ENCODE results near the gene ST8SIA4. TPM values are rescaled to one million over a fixed set of nuclear protein-coding genes. Genes with fewer than 3 reads are reported as not detected.

The ST8SIA4 gene
- total RNA-seq, 2 experiments from 2014 or later = 35.5 to 36.1 TPM

DNA sequence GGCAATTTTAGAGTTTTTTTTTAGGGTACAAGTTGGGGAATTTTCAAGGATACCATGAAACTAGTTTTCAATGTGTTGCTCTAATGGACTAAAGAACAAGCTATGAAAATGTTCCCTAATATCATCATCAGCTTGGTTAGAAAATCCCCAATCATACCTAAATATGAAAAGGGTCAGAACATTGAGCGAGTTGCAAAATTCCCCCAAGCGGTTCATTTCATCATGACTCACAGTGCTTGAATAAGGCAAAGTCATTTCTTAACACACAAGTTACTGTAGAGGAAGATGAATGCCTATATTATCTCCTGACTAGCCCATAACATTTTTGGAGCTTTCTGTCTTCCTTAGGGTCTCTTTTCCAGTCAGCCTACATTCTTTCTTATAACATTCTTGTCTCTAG is 62.7 kb downstream of the ST8SIA4 start:
- peaks cover 60% of the 10 kb centered on the region for H3K36me3 Mint-ChIP-seq (ENCODE audit: low read depth)
- peaks cover 65% of the 10 kb centered on the region for H3K4me1 Mint-ChIP-seq
- peaks cover 6% of the 10 kb centered on the region for H3K9me3 Mint-ChIP-seq
- POLR2A ChIA-PET = no interaction called here
- CTCF ChIA-PET = interaction anchor here (0.6 to 1.8 kb wide), 3 partner anchors 12 to 1032 kb away, joined by 3 to 5 read pairs (median 3); no protein-coding TSS in a partner anchor
- DNase-seq = no peak
- peak overlapping the region; percentile 60 for H3K4me3 Mint-ChIP-seq
- H3K27ac Mint-ChIP-seq = peak overlapping the region; percentile 89
- no peaks in the 10 kb centered on the region for H3K27me3 Mint-ChIP-seq

GRCh38 chr5:100838048-100838473 is 65.0 kb downstream of the ST8SIA4 start:
- Mint-ChIP-seq H3K9me3 (peaks cover 3% of the 10 kb centered on the region), H3K36me3 (ENCODE audit: low read depth) (peaks cover 48% of the 10 kb centered on the region), H3K4me3 (no peak overlapping the region), H3K27ac (no peak overlapping the region), H3K27me3 (no peaks in the 10 kb centered on the region), H3K4me1 (peaks cover 48% of the 10 kb centered on the region)
- POLR2A ChIA-PET = no interaction called here
- CTCF ChIA-PET = interaction anchor here (1.2 kb wide), 1 partner anchor 62 kb away, joined by 4 read pairs; no protein-coding TSS in a partner anchor
- no peak for DNase-seq

- peaks cover 50% of the 10 kb centered on the region for H3K36me3 Mint-ChIP-seq (ENCODE audit: low read depth)
- no peak overlapping the region for H3K4me3 Mint-ChIP-seq
- H3K4me1 Mint-ChIP-seq = peaks cover 24% of the 10 kb centered on the region
- no peaks in the 10 kb centered on the region for H3K27me3 Mint-ChIP-seq
- H3K9me3 Mint-ChIP-seq = peaks cover 5% of the 10 kb centered on the region
- CTCF ChIA-PET = interaction anchor here (0.5 kb wide), 1 partner anchor 307 kb away, joined by 3 read pairs; no protein-coding TSS in a partner anchor
- H3K27ac Mint-ChIP-seq = no peak overlapping the region
- POLR2A ChIA-PET = interaction anchor here (0.7 kb wide), 1 partner anchor 66 kb away, joined by 3 read pairs; no protein-coding TSS in a partner anchor
- no peak for DNase-seq
These were observed 68.6 kb downstream of the ST8SIA4 start for GRCh38 chr5:100834519-100834918.

- Mint-ChIP-seq H3K4me3 (no peak overlapping the region), H3K27ac (no peak overlapping the region), H3K36me3 (ENCODE audit: low read depth) (peaks cover 45% of the 10 kb centered on the region), H3K9me3 (peaks cover 5% of the 10 kb centered on the region), H3K27me3 (no peaks in the 10 kb centered on the region), H3K4me1 (peaks cover 23% of the 10 kb centered on the region)
- CTCF ChIA-PET = no interaction called here
- no peak for DNase-seq
- POLR2A ChIA-PET = no interaction called here
These were observed 70.5 kb downstream of the ST8SIA4 start for GRCh38 chr5:100832252-100833230.

- Mint-ChIP-seq H3K4me1 (peaks cover 21% of the 10 kb centered on the region), H3K27ac (no peak overlapping the region), H3K36me3 (ENCODE audit: low read depth) (peaks cover 25% of the 10 kb centered on the region), H3K27me3 (no peaks in the 10 kb centered on the region), H3K9me3 (peaks cover 1% of the 10 kb centered on the region), H3K4me3 (no peak overlapping the region)
- DNase-seq = no peak
- ChIA-PET POLR2A (no interaction called here), CTCF (interaction anchor here (0.7 to 1.9 kb wide), 3 partner anchors 11 to 69 kb away, joined by 3 to 5 read pairs (median 5); no protein-coding TSS in a partner anchor)
These were observed 74.2 kb downstream of the ST8SIA4 start for GRCh38 chr5:100828898-100829356.

DNA sequence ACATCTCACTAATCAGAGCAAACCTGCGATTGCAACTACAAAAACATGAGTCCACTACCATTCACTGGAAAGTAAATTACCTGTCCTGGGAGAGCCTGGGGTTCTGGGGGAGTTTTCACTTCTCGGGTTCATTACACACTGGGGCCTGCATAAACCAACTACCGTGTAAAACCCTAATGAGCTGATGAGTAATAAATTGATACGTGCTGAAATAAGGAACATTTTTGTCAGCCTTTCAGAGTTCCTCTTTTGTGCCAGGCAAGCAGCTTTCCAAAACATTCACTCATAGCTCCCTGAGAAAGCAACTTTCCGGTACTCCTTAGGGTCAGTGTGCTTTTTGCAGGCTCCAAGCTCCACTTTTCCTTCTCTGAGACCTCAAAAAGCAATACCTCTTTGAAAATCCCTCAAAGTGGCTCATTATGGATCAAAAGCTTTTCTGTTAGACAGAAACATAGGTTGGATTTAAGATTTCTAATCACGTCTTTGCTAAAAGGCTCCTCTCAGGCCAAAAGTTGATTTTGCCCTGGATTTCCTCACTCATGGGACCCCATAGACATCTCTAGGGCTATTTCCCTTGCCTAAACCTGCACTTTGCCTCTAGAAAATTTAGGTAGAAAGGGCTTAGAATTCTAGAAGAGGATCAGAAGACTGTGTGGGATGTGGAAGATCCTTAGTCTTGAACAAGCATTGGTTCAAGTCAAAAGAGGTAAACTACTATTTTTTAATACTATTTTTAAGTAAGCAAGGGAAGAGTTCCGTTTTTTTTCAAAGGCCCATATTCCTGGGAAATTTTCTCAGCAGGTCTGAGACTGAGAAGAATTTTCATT is 74.8 kb downstream of the ST8SIA4 start:
- H3K9me3 Mint-ChIP-seq = peaks cover 1% of the 10 kb centered on the region
- CTCF ChIA-PET = interaction anchor here (0.8 to 1.9 kb wide), 5 partner anchors 9 to 74 kb away, joined by 3 to 5 read pairs (median 3); no protein-coding TSS in a partner anchor
- POLR2A ChIA-PET = no interaction called here
- DNase-seq = no peak
- peaks cover 21% of the 10 kb centered on the region for H3K4me1 Mint-ChIP-seq
- H3K4me3 Mint-ChIP-seq = no peak overlapping the region
- no peaks in the 10 kb centered on the region for H3K27me3 Mint-ChIP-seq
- peak overlapping the region; percentile 51 for H3K27ac Mint-ChIP-seq
- H3K36me3 Mint-ChIP-seq (ENCODE audit: low read depth) = peaks cover 30% of the 10 kb centered on the region

- H3K4me1 Mint-ChIP-seq = peaks cover 20% of the 10 kb centered on the region
- H3K9me3 Mint-ChIP-seq = peaks cover 3% of the 10 kb centered on the region
- ChIA-PET CTCF (interaction anchor here (0.8 to 1.9 kb wide), 5 partner anchors 8 to 75 kb away, joined by 3 to 5 read pairs (median 3); no protein-coding TSS in a partner anchor), POLR2A (no interaction called here)
- peaks cover 33% of the 10 kb centered on the region for H3K36me3 Mint-ChIP-seq (ENCODE audit: low read depth)
- H3K27ac Mint-ChIP-seq = peak overlapping the region; percentile 55
- no peak overlapping the region for H3K4me3 Mint-ChIP-seq
- no peaks in the 10 kb centered on the region for H3K27me3 Mint-ChIP-seq
- no peak for DNase-seq
These were observed 75.6 kb downstream of the ST8SIA4 start for GRCh38 chr5:100827481-100827889.

DNA sequence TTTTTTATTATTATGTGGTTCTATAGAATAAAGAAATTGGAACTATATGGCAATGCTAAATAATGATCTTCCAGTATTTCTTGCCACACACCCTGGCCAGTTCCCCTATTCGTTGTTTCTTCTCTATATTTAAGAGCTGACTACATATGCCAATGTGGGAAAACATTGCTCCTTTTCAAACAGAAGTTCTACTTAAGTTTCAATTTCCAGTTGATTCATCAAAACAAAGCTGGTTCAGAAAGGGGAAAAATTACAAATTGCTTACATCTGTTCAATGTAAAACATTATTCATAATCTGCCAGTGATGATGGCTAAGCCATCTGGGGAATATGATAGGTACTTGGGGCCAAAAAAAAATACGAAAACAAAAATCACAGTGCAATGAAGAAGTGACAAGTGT is 76.9 kb downstream of the ST8SIA4 start:
- H3K9me3 Mint-ChIP-seq = peaks cover 2% of the 10 kb centered on the region
- CTCF ChIA-PET = no interaction called here
- H3K4me3 Mint-ChIP-seq = no peak overlapping the region
- POLR2A ChIA-PET = no interaction called here
- H3K4me1 Mint-ChIP-seq = peaks cover 20% of the 10 kb centered on the region
- H3K27ac Mint-ChIP-seq = no peak overlapping the region
- H3K36me3 Mint-ChIP-seq (ENCODE audit: low read depth) = peaks cover 35% of the 10 kb centered on the region
- H3K27me3 Mint-ChIP-seq = no peaks in the 10 kb centered on the region
- DNase-seq = no peak

- ChIA-PET POLR2A (no interaction called here), CTCF (interaction anchor here (0.6 kb wide), 1 partner anchor 21 kb away, joined by 5 read pairs; no protein-coding TSS in a partner anchor)
- H3K27me3 Mint-ChIP-seq = no peaks in the 10 kb centered on the region
- no peak for DNase-seq
- peaks cover 24% of the 10 kb centered on the region for H3K4me1 Mint-ChIP-seq
- no peak overlapping the region for H3K4me3 Mint-ChIP-seq
- H3K9me3 Mint-ChIP-seq = peaks cover 2% of the 10 kb centered on the region
- H3K36me3 Mint-ChIP-seq (ENCODE audit: low read depth) = peaks cover 39% of the 10 kb centered on the region
- no peak overlapping the region for H3K27ac Mint-ChIP-seq
These were observed 78.4 kb downstream of the ST8SIA4 start for GRCh38 chr5:100824635-100825034.

DNA sequence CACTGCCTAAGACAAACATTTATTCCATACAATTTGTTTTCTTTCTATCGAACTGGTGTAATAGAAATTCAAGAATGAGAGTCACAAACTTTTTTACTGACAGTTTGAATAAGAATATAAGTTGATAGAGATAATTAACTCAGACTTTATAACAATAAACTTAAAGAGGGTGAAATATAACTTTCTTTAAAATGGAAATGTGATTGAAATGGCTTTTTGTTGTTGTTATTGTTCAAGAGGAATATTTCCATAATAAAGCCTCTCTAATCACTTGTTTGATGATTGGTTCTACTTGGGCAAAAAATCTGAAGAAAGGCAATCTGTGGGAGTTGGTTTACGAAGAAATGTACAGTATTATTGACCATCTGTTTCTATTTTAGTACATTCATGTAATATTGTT is 79.3 kb downstream of the ST8SIA4 start:
- ChIA-PET POLR2A (no interaction called here), CTCF (no interaction called here)
- no peaks in the 10 kb centered on the region for H3K27me3 Mint-ChIP-seq
- peaks cover 36% of the 10 kb centered on the region for H3K36me3 Mint-ChIP-seq (ENCODE audit: low read depth)
- DNase-seq = no peak
- H3K4me3 Mint-ChIP-seq = no peak overlapping the region
- H3K27ac Mint-ChIP-seq = no peak overlapping the region
- H3K4me1 Mint-ChIP-seq = peaks cover 24% of the 10 kb centered on the region
- H3K9me3 Mint-ChIP-seq = peaks cover 2% of the 10 kb centered on the region

GRCh38 chr5:100821751-100822150 is 81.3 kb downstream of the ST8SIA4 start:
- CTCF ChIA-PET = no interaction called here
- Mint-ChIP-seq H3K9me3 (peaks cover 2% of the 10 kb centered on the region), H3K27ac (no peak overlapping the region)

GRCh38 chr5:100818340-100818739 is 84.7 kb downstream of the ST8SIA4 start:
- CTCF ChIA-PET = interaction anchor here (1.0 to 1.5 kb wide), 2 partner anchors 10 to 16 kb away, joined by 3 read pairs; no protein-coding TSS in a partner anchor
- no peaks in the 10 kb centered on the region for H3K27me3 Mint-ChIP-seq
- DNase-seq = no peak
- H3K36me3 Mint-ChIP-seq (ENCODE audit: low read depth) = peaks cover 46% of the 10 kb centered on the region
- H3K4me1 Mint-ChIP-seq = peaks cover 19% of the 10 kb centered on the region
- no peak overlapping the region for H3K4me3 Mint-ChIP-seq
- peak overlapping the region; percentile 59 for H3K27ac Mint-ChIP-seq
- POLR2A ChIA-PET = no interaction called here
- H3K9me3 Mint-ChIP-seq = peaks cover 2% of the 10 kb centered on the region

More at GRCh38 chr5:100821751-100822150, 81.3 kb downstream of the ST8SIA4 start:
- POLR2A ChIA-PET = no interaction called here
- no peaks in the 10 kb centered on the region for H3K27me3 Mint-ChIP-seq
- H3K4me3 Mint-ChIP-seq = no peak overlapping the region
- H3K4me1 Mint-ChIP-seq = peaks cover 19% of the 10 kb centered on the region
- peaks cover 44% of the 10 kb centered on the region for H3K36me3 Mint-ChIP-seq (ENCODE audit: low read depth)
- no peak for DNase-seq
